ENCODE data around the gene PADI6. TPM values are rescaled to one million over a fixed set of nuclear protein-coding genes. Genes with fewer than 3 reads are reported as not detected.

Gene PADI6
- polyA plus RNA-seq, 6 donors from 2014 or later: not detected

Other genes with a start within 250 kb of the PADI6 start
- not detected for gene PADI1, start 167.1 kb upstream of the PADI6 start, polyA plus RNA-seq (ENCODE audit: low read depth in 6 of 6)
- not detected for gene PADI3, start 123.1 kb upstream of the PADI6 start, polyA plus RNA-seq (ENCODE audit: low read depth in 6 of 6)
- 1 to 10 TPM; 1.0 to 4.7 (median 1.9) TPM for gene PADI4, start 64.0 kb upstream of the PADI6 start, polyA plus RNA-seq (ENCODE audit: low read depth in 6 of 6)
- gene RCC2, start 67.5 kb downstream of the PADI6 start, polyA plus RNA-seq (ENCODE audit: low read depth in 6 of 6): 10 to 100 TPM; 15.3 to 43.0 (median 24.2) TPM
- under 1 TPM in 3 of 6 donors, not detected in 3; 0.13 to 0.29 (median 0.28) TPM for gene ARHGEF10L, start 167.5 kb downstream of the PADI6 start, polyA plus RNA-seq (ENCODE audit: low read depth in 6 of 6)